Neural cell (in vitro differentiated cells): Measurements from ENCODE around the gene BIRC5. TPM values are rescaled to one million over a fixed set of nuclear protein-coding genes. Genes with fewer than 3 reads are reported as not detected.

ENCODE experiments used
- H2AFZ ChIP-seq: fragments of 200-600, 300-800 bp; sonication (generic), shearing (Covaris generic); 2 replicates; pipeline ENCODE4 v1.6.0; 2014; ENCODE audit warnings: low read depth, mild to moderate bottlenecking, antibody characterized with exemption, low read length, moderate library complexity
- H3F3A ChIP-seq: fragments of 200-600 bp; shearing (Covaris generic); 2 replicates; pipeline ENCODE4 v1.6.1; 2016; ENCODE audit warnings: mild to moderate bottlenecking, moderate library complexity, mixed read lengths, antibody characterized with exemption, low read length; ENCODE audit not compliant: insufficient read depth, poor library complexity, severe bottlenecking
- H3K27ac ChIP-seq: fragments of 200-600, 300-800 bp; sonication (generic), shearing (Covaris generic); 2 replicates; pipeline ENCODE4 v1.5.1; 2014; ENCODE audit warnings: mild to moderate bottlenecking, low read length, moderate library complexity
- H3K27me3 ChIP-seq: fragments of 300-800, 200-600 bp; sonication (generic), shearing (Covaris generic); 2 replicates; pipeline ENCODE4 v1.6.0; 2014; ENCODE audit warnings: mild to moderate bottlenecking, low read depth, low read length, moderate library complexity; ENCODE audit not compliant: insufficient read depth
- H3K36me3 ChIP-seq: fragments of 300-800, 200-600 bp; sonication (generic), shearing (Covaris generic); 2 replicates; pipeline ENCODE4 v1.5.1; 2014; ENCODE audit warnings: mild to moderate bottlenecking, antibody characterized with exemption, low read length, moderate library complexity; ENCODE audit not compliant: insufficient read depth
- H3K4me2 ChIP-seq: fragments of 300-800, 200-600 bp; sonication (generic), shearing (Covaris generic); 2 replicates; pipeline ENCODE4 v1.6.0; 2014; ENCODE audit warnings: mild to moderate bottlenecking, low read length
- H3K4me3 ChIP-seq: fragments of 300-800, 200-600 bp; sonication (generic), shearing (Covaris generic); 2 replicates; pipeline ENCODE4 v1.5.1; 2014; ENCODE audit warnings: mild to moderate bottlenecking, low read length, moderate library complexity
- H3K79me2 ChIP-seq: fragments of 200-600 bp; shearing (Covaris generic); replicated peaks from 2 replicates; pipeline ENCODE4 v1.6.0; 2014; ENCODE audit warnings: mild to moderate bottlenecking, low read length, moderate library complexity; ENCODE audit not compliant: insufficient read depth
- H3K9ac ChIP-seq: fragments of 300-800, 200-600 bp; sonication (generic), shearing (Covaris generic); 2 replicates; pipeline ENCODE4 v1.6.1; 2016; ENCODE audit warnings: mild to moderate bottlenecking, low read length, mixed read lengths
- H3K9me2 ChIP-seq: fragments of 200-600 bp; shearing (Covaris generic); 2 replicates; pipeline ENCODE4 v1.6.1; 2016; ENCODE audit warnings: mild to moderate bottlenecking, low read length, mixed read lengths; ENCODE audit not compliant: insufficient read depth
- H3K9me3 ChIP-seq: fragments of 200-600, 300-800 bp; sonication (generic), shearing (Covaris generic); 2 replicates; pipeline ENCODE4 v1.6.1; 2016; ENCODE audit warnings: mild to moderate bottlenecking, mixed run types, low read length, moderate library complexity, mixed read lengths
- H4K20me1 ChIP-seq: fragments of 200-600 bp; shearing (Covaris generic); 2 replicates; pipeline ENCODE4 v1.6.1; 2016; ENCODE audit warnings: mild to moderate bottlenecking, mixed run types; ENCODE audit not compliant: insufficient read depth
- EP300 ChIP-seq: fragments of 450-650 bp; conservative IDR thresholded peaks from 2 replicates; pipeline ENCODE4 v1.6.1; 2014; ENCODE audit warnings: antibody characterized with exemption, mild to moderate bottlenecking, moderate library complexity; ENCODE audit not compliant: poor library complexity, severe bottlenecking
- EZH2 ChIP-seq: fragments of 200-600, 300-800 bp; shearing (Covaris generic), sonication (generic); IDR thresholded peaks from 2 replicates; pipeline ENCODE4 v1.6.1; 2014; ENCODE audit warnings: antibody characterized with exemption, low read length, borderline replicate concordance, mild to moderate bottlenecking; ENCODE audit not compliant: insufficient read depth, poor library complexity, severe bottlenecking
- POLR2AphosphoS5 ChIP-seq: IDR thresholded peaks from 2 replicates; pipeline ENCODE4 v1.6.1; 2012
- RAD21 ChIP-seq: fragments of 450-650 bp; conservative IDR thresholded peaks from 2 replicates; pipeline ENCODE4 v1.6.1; 2014; ENCODE audit warnings: antibody characterized with exemption, mild to moderate bottlenecking, moderate library complexity
- REST ChIP-seq: IDR thresholded peaks from 2 replicates; pipeline ENCODE4 v1.6.1; 2012; ENCODE audit warnings: borderline replicate concordance
- SMC3 ChIP-seq: fragments of 450-650 bp; conservative IDR thresholded peaks from 2 replicates; pipeline ENCODE4 v1.6.1; 2014; ENCODE audit warnings: antibody characterized with exemption, mild to moderate bottlenecking, moderate library complexity; ENCODE audit not compliant: poor library complexity
- TAF1 ChIP-seq: IDR thresholded peaks from 2 replicates; pipeline ENCODE4 v1.6.1; 2012; ENCODE audit warnings: low read depth
- polyA plus RNA-seq: library from polyadenylated mRNA; depleted of rRNA; stranded (reverse); fragments of >200 nt; gene quantifications from 2 replicates; pipeline ENCODE4 v1.2.3, GENCODE V29; 2014

The BIRC5 gene
- polyA plus RNA-seq, 1 donor from 2014 or later = 1.4 TPM

GRCh38 chr17:78232859-78233173 is 18.8 kb downstream of the BIRC5 start:
- Histone ChIP-seq H3K36me3 (no peaks in the 10 kb centered on the region), H3K27ac (no peak overlapping the region), H2AFZ (no peak overlapping the region), H3K4me2 (no peak overlapping the region), H3K4me3 (no peak overlapping the region), H3K79me2 (no peaks in the 10 kb centered on the region), H3F3A (no peaks in the 10 kb centered on the region), H4K20me1 (no peaks in the 10 kb centered on the region), H3K9me2 (no peaks in the 10 kb centered on the region), H3K9ac (no peak overlapping the region), H3K9me3 (no peaks in the 10 kb centered on the region), H3K27me3 (peaks cover 29% of the 10 kb centered on the region)
- TF ChIP-seq TAF1 (no peak), SMC3 (no peak), POLR2AphosphoS5 (no peak), EP300 (no peak), REST (no peak), RAD21 (no peak), EZH2 (no peak)

GRCh38 chr17:78233678-78234077 is 19.6 kb downstream of the BIRC5 start:
- Histone ChIP-seq H3K4me3 (no peak overlapping the region), H3K4me2 (no peak overlapping the region), H3K9me3 (no peaks in the 10 kb centered on the region), H3K27ac (no peak overlapping the region), H4K20me1 (no peaks in the 10 kb centered on the region), H3K9ac (no peak overlapping the region), H3K36me3 (no peaks in the 10 kb centered on the region), H2AFZ (no peak overlapping the region), H3K79me2 (no peaks in the 10 kb centered on the region), H3K9me2 (no peaks in the 10 kb centered on the region), H3K27me3 (peaks cover 29% of the 10 kb centered on the region), H3F3A (no peaks in the 10 kb centered on the region)
- no peak for TF ChIP-seq REST
- TF ChIP-seq RAD21 = no peak
- TF ChIP-seq EP300 = no peak
- no peak for TF ChIP-seq SMC3
- no peak for TF ChIP-seq POLR2AphosphoS5
- TF ChIP-seq EZH2 = no peak
